AG04450 (cell line): ENCODE measurements around the gene FARP1. TPM values are rescaled to one million over a fixed set of nuclear protein-coding genes. Genes with fewer than 3 reads are reported as not detected.

Experiments
- CTCF ChIA-PET: fragments of 300-600, 350-600 bp; formaldehyde crosslinking; extraction: SDS; loops from one replicate; lab custom pipeline; 2022; ENCODE audit warnings: antibody characterized with exemption, inconsistent platforms; lab: Charles Lee
- POLR2A ChIA-PET: fragments of 350-600 bp; formaldehyde crosslinking; extraction: SDS; loops from one replicate; lab custom pipeline; 2021; ENCODE audit warnings: antibody characterized with exemption, inconsistent platforms; lab: Yijun Ruan, JAX
- DNase-seq: peaks from one replicate; pipeline ENCODE4 v3.0.0-alpha.2; 2011; ENCODE audit warnings: low read depth, low spot score
- H3K27ac ChIP-seq: one replicate; pipeline ENCODE4 v1.5.1; 2012; ENCODE audit warnings: low read depth, low read length, control low read depth
- H3K27me3 ChIP-seq: one replicate; pipeline ENCODE4 v1.6.0; 2012; ENCODE audit warnings: low read length; ENCODE audit not compliant: control insufficient read depth, insufficient read depth
- H3K4me3 ChIP-seq: 2 replicates; pipeline ENCODE4 v1.5.1; 2011; ENCODE audit warnings: mild to moderate bottlenecking, low read depth, low read length, control low read depth
- H3K9me3 ChIP-seq: 2 replicates; pipeline ENCODE4 v1.5.1; 2012; ENCODE audit warnings: low read length; ENCODE audit not compliant: control insufficient read depth, insufficient read depth
- polyA plus RNA-seq: library from polyadenylated mRNA; depleted of rRNA; stranded (reverse); fragments of >200 nt; gene quantifications from 2 replicates; pipeline ENCODE4 v1.2.3, GENCODE V29; 2011
- TF ChIP-seq, protein P1 (sequence below): IDR thresholded peaks from 2 replicates; pipeline ENCODE4 v1.5.1; 2011; ENCODE audit warnings: low read depth, low read length, control low read depth, inconsistent platforms

The FARP1 gene
- polyA plus RNA-seq, 1 experiment = 76.4 TPM

DNA sequence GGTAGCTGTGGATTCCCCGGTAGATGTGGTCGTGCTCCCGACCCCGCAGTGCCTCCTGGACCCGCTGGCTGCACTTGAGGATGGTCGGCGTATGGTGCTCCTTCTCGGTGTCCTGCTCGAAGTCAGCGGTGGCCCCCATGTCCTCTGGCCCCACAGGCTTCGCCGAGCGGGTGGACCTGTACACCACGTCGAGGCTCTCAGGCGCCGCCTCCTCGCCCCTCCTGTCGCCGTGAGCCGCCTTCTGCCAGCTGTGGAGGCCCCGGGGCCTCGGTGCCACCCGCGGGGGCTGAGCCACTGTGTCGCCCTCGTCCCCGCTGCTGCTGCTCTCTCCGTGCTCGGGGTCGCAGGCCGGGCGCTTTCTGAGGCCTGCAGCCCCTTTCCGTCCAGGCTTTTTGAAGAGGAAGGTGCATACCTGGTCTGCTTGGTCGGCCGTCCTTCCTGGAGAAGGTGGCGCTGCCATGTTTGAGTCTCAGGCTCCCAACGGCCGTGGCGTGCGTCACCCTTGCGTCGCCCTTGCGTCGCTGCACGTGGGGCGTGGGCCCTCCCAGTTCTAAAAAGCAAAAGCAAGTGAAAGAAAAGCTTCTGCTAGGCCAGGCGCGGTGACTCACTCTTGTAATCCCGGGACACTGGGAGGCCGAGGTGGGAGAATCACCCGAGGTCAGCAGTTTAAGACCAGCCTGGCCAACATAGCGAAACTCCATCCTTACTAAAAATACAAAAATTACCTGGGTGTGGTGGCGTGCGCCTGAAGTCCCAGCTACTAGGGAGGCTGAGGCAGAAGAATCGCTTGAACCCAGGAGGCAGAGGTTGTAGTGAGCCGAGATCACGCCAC lies 34.1 kb downstream of the FARP1 start, which contains the start of gene RNF113B:
Gene RNF113B (minus strand): TSS at position 493 of the 832 bp plus-strand sequence. CDS start 33 bp downstream, at position 460.
- TF ChIP-seq, protein P1, sequence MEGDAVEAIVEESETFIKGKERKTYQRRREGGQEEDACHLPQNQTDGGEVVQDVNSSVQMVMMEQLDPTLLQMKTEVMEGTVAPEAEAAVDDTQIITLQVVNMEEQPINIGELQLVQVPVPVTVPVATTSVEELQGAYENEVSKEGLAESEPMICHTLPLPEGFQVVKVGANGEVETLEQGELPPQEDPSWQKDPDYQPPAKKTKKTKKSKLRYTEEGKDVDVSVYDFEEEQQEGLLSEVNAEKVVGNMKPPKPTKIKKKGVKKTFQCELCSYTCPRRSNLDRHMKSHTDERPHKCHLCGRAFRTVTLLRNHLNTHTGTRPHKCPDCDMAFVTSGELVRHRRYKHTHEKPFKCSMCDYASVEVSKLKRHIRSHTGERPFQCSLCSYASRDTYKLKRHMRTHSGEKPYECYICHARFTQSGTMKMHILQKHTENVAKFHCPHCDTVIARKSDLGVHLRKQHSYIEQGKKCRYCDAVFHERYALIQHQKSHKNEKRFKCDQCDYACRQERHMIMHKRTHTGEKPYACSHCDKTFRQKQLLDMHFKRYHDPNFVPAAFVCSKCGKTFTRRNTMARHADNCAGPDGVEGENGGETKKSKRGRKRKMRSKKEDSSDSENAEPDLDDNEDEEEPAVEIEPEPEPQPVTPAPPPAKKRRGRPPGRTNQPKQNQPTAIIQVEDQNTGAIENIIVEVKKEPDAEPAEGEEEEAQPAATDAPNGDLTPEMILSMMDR = no peak
- peaks cover 9% of the 10 kb centered on the region; the same call in 1 of the 2 replicates for H3K9me3 ChIP-seq
- no peak within 1 kb of the TSS for H3K4me3 ChIP-seq
- CTCF ChIA-PET = no interaction called here
- H3K27me3 ChIP-seq = no peaks in the 10 kb centered on the region
- DNase-seq = no peak
- POLR2A ChIA-PET = no interaction called here
- H3K27ac ChIP-seq = no peak within 1 kb of the TSS

GRCh38 chr13:98180092-98180491 lies 37.2 kb downstream of the FARP1 start:
- H3K9me3 ChIP-seq = peaks cover 9% of the 10 kb centered on the region; the same call in 1 of the 2 replicates
- TF ChIP-seq, protein P1 = no peak
- no peak overlapping the region for H3K27ac ChIP-seq
- H3K4me3 ChIP-seq = no peak overlapping the region
- ChIA-PET CTCF (no interaction called here), POLR2A (no interaction called here)
- DNase-seq = no peak
- H3K27me3 ChIP-seq = no peaks in the 10 kb centered on the region

DNA sequence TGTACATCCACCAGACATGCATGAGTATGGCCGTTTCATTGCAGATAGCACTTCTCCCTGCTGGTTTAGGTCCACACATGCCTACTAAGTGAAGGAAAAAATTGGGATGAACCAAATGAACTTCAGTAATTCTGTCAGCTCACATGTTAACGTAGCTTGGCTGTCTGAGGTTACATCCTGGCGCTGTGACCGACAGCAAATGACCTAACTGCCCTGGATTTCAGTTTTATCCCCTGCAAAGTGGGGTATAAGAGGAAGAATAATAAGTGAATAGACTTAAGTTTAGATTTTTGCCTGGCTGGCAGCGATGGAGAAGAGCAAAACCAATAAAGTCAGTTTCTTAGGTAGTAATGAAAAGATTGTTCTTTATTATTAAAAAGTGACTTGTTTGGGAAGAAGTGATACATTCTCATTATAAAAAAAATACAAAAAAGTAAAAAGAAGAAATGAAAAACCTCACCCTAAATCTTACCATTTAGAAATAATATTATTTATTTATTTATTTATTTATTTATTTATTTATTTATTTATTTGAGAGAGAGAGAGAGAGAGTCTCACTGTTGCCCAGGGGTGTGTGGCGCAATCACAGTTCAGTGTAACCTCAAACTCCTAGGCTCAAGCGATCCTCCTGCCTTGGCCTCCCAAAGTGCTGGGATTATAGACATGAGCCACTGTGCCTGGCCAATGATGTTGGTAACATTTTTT lies 38.4 kb downstream of the FARP1 start:
- POLR2A ChIA-PET = no interaction called here
- Histone ChIP-seq H3K27ac (no peak overlapping the region), H3K4me3 (no peak overlapping the region), H3K9me3 (peaks cover 8% of the 10 kb centered on the region; the same call in 1 of the 2 replicates), H3K27me3 (no peaks in the 10 kb centered on the region)
- CTCF ChIA-PET = interaction anchor here (1.6 kb wide), 1 partner anchor 9 kb away, joined by 3 read pairs; no protein-coding TSS in a partner anchor
- TF ChIP-seq, protein P1 = no peak
- no peak for DNase-seq

DNA sequence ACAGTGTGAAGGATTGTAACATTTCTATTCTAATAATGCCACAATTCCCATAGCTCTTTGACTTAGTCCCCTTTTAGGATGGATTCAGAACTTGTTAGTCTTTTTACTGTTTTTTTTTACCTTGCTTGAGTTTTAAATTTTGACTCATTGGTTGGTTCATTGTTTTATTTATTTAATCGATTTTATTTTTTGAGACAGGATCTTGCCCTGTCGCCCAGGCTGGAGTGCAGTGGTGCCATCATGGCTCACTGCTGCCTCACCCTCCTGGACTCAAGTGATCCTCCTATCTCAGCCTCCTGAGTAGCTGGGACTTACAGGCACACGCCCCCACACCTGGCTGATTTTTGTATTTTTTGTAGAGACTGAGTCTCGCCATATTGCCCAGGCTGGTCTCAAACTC lies 39.3 kb downstream of the FARP1 start:
- no peaks in the 10 kb centered on the region for H3K27me3 ChIP-seq
- ChIA-PET POLR2A (interaction anchor here (1.2 kb wide), 1 partner anchor 8 kb away, joined by 3 read pairs; no protein-coding TSS in a partner anchor), CTCF (interaction anchor here (1.6 kb wide), 1 partner anchor 8 kb away, joined by 3 read pairs; no protein-coding TSS in a partner anchor)
- TF ChIP-seq, protein P1 = no peak
- peaks cover under 1% of the 10 kb centered on the region; the same call in 1 of the 2 replicates for H3K9me3 ChIP-seq
- no peak overlapping the region for H3K4me3 ChIP-seq
- H3K27ac ChIP-seq = no peak overlapping the region
- DNase-seq = no peak
